ENCODE data around the gene C6orf47. TPM values are rescaled to one million over a fixed set of nuclear protein-coding genes. Genes with fewer than 3 reads are reported as not detected.

C6orf47 gene
- total RNA-seq, 4 donors from 2014 or later: 6.2 to 31.9 (median 24.6) TPM

- no peaks in the 10 kb centered on the region for H3K36me3 ChIP-seq
- H3K4me3 ChIP-seq: peak overlapping the region; percentile 58 to 71
- no peaks in the 10 kb centered on the region for H3K27me3 ChIP-seq
- no peaks in the 10 kb centered on the region for H3K9me3 ChIP-seq
- DNase-seq: no peak
- peak overlapping the region; percentile 81 to 91 for H3K27ac ChIP-seq
- H3K4me1 ChIP-seq: peaks cover 11 to 19% of the 10 kb centered on the region in 2 donors
- intact Hi-C loops (cut with DNase I; ENCODE audit: low total_unique reads): no loop called here
- TF ChIP-seq CTCF (IDR thresholded peaks at IDR 0.05): no peak
- no peak for TF ChIP-seq POLR2A (IDR thresholded peaks at IDR 0.05)
These were observed 1.5 kb downstream of the C6orf47 start for GRCh38 chr6:31658983-31659648.

GRCh38 chr6:31658158-31658688, 2.4 kb downstream of the C6orf47 start:
- Histone ChIP-seq H3K36me3 (no peaks in the 10 kb centered on the region), H3K4me1 (peaks cover 11 to 16% of the 10 kb centered on the region in 2 donors), H3K9me3 (no peaks in the 10 kb centered on the region), H3K27ac (no peak overlapping the region), H3K4me3 (no peak overlapping the region), H3K27me3 (no peaks in the 10 kb centered on the region)
- intact Hi-C loops (cut with DNase I; ENCODE audit: low total_unique reads): no loop called here
- TF ChIP-seq CTCF (IDR thresholded peaks at IDR 0.05) (no peak), POLR2A (IDR thresholded peaks at IDR 0.05) (no peak)
- DNase-seq: no peak

- intact Hi-C loops (cut with DNase I; ENCODE audit: low total_unique reads): no loop called here
- Histone ChIP-seq H3K4me3 (no peak overlapping the region), H3K9me3 (no peaks in the 10 kb centered on the region), H3K27ac (no peak overlapping the region), H3K27me3 (no peaks in the 10 kb centered on the region), H3K4me1 (peaks cover 11 to 16% of the 10 kb centered on the region in 2 donors), H3K36me3 (no peaks in the 10 kb centered on the region)
- no peak for DNase-seq
- TF ChIP-seq CTCF (IDR thresholded peaks at IDR 0.05) (no peak), POLR2A (IDR thresholded peaks at IDR 0.05) (no peak)
These were observed 3.0 kb downstream of the C6orf47 start for GRCh38 chr6:31657406-31658157.

- Histone ChIP-seq H3K27ac (no peak within 1 kb of the TSS), H3K4me3 (no peak within 1 kb of the TSS), H3K9me3 (no peaks in the 10 kb centered on the region), H3K27me3 (no peaks in the 10 kb centered on the region), H3K4me1 (peaks cover 11 to 16% of the 10 kb centered on the region in 2 donors), H3K36me3 (no peaks in the 10 kb centered on the region)
- intact Hi-C loops (cut with DNase I; ENCODE audit: low total_unique reads): no loop called here
- TF ChIP-seq CTCF (IDR thresholded peaks at IDR 0.05) (no peak), POLR2A (IDR thresholded peaks at IDR 0.05) (no peak)
- DNase-seq: no peak
These were observed 5.0 kb downstream of the C6orf47 start, which contains the start of gene APOM for GRCh38 chr6:31655349-31656237. Gene APOM (plus strand): TSS chr6:31655894. CDS start chr6:31655967, 73 bp downstream.

Measured in uterus (tissue), 4 donors.